RKO (cell line): ENCODE results near the gene THEM5.

Experiments used
- DNase-seq: peaks from one replicate; pipeline ENCODE4 v3.0.0-alpha.2; 2016; ENCODE audit warnings: low spot score

Gene THEM5

DNA sequence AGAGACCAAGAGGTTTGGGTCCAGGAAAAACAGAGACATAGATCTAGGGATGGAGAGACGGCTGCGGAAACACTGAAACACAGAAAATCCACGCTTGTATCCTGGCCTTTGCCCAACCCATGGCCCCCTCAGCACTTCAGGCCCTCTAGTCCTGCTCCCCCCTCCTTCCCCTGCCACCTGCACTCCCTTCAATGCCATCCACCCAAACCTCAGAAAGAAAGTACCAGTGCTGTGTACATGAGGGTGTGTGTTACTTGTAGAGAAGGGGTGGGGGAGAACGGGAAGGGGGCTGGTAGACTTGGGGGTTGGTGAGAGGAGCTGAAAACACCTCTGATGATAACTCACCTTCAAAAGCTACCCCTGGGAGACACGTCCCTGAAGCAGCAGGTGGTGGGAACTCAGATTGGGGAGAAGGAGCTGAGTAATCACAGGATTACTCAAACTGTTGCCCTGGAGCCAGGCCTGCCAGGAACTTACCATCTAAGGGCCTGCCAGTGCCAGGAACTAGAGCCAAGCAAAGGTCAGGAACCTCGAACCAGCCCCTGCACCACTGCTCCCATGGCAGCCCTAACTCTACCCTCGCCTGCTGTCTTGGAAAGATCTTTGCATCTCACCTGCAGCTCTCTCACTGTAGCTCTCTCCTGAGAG lies 33.4 kb downstream of the THEM5 start:
- no peak for DNase-seq

DNA sequence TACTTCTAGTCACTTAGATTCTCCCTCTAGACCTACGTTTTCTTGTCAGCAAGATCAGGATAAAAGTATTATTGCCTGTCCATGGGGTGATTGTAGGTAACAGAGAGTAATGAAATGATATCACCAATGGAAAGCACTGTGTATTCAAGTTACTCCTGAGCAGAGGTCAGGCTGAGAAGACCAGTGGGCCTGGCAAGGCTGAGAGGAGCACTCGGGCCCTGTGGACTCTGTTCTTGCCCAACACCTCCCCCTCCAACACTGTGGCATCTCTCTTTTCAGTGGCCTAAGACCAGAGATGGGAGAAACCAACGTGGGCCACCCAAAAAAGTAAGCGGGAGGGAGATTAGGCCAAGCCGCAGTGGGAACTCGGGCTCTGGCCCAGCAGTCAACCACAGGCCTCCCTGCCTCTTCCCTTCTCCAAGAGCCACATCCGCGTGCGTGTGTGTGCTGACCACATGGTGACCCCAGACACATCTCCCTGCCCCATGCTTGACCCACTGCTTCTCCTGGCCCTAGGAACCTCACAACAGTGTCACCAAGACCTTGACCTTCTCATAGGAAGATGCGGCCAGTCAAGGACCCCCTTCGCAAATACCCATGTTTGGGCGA lies 34.2 kb downstream of the THEM5 start:
- DNase-seq: no peak

GRCh38 chr1:151817353-151817730 lies 36.2 kb downstream of the THEM5 start:
- DNase-seq: no peak

DNA sequence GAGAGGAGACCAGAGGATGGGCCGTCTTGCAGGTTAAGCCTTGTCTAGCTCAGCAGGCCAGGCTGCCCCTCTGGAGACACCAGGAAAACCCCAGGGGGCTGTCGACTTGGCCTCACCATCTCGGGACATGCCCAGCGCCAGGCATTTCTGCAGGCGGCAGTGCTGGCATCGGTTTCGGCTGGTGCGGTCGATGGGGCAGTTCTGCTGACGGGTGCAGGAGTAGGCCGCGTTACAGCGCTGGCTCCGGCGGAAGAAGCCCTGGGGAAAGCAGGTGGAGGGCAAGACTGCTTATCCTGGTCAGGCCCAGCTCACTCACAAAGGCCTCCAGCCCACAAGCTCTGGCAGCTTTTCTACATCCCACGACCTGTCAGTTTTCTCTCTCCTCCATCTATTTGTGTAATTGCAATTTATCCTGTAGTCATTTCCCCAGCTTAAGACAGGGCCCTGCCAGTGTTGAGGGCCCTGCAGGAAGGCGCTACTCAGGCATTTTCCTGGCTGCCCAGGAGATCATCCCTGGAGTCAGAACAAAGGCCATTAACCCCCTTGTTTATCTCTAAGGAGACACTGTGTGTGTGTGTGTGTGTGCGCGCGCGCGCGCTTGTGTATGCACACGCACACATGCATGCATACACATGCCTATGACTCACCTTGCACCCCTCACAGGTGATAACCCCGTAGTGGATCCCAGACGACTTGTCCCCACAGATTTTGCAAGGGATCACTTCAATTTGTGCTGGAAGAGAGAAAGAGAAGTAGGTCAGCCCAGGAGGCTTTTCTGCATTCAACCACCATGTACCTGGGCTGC lies 36.8 kb downstream of the THEM5 start:
- no peak for DNase-seq

DNA sequence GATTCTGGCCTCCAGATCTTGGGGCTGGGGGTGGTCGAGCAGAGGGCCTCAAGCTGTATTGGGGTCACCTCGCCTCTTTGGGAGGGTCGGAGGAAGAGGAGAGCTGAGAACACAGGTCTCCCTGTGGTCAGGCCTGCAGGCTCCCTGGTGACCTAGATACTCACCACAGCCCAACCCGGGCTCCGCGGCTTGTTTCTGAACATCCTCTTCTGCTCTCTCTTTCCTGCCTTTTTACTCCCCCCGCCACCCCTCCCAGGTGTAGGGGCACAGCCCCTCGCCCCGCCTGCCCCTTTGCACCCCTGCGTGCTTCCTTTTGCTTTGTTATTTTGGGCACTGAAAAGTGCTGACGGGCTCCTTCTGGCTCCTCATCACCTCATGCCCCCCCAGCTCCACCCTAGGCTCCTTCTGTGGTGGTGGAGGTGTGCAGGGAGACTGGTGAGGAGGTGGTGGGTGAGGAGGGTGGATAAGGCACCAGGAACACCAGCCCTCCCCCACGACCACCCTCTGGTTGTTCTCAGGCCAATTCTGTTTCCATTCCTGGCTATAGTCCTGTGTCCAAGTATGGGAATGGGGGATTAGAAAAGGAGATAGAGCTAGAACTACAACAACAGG lies 37.7 kb downstream of the THEM5 start:
- DNase-seq: no peak

DNA sequence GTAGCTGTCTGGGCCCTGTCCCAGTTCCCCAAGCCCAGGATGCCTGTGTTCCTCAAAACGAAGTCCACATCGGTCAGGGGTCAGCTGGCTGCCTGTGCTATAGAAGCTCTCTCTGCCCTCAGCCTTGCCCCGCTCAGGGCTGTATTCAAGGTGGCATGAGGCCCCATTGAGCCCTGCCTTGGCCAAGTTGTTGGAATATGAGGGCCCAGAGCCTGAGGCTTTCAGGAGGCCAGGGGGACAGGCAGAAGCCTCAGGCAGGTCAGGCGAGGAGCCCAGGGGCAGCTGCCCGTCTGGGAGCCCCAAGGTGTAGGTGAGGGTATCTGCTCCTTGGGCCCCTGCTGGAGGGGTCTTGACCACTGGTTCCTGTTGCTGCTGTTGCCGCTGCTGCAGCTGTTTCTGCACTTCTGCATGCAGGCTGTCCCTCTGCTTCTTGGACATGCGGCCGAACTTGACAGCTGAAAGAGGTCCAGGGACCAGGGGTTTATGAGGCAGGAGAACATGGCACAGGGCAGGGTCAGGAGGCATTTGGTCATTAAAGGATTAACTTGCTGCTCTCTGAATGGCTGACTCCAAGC lies 38.5 kb downstream of the THEM5 start:
- DNase-seq: no peak

- DNase-seq: no peak
Measured at GRCh38 chr1:151814426-151814825, 39.1 kb downstream of the THEM5 start.

DNA sequence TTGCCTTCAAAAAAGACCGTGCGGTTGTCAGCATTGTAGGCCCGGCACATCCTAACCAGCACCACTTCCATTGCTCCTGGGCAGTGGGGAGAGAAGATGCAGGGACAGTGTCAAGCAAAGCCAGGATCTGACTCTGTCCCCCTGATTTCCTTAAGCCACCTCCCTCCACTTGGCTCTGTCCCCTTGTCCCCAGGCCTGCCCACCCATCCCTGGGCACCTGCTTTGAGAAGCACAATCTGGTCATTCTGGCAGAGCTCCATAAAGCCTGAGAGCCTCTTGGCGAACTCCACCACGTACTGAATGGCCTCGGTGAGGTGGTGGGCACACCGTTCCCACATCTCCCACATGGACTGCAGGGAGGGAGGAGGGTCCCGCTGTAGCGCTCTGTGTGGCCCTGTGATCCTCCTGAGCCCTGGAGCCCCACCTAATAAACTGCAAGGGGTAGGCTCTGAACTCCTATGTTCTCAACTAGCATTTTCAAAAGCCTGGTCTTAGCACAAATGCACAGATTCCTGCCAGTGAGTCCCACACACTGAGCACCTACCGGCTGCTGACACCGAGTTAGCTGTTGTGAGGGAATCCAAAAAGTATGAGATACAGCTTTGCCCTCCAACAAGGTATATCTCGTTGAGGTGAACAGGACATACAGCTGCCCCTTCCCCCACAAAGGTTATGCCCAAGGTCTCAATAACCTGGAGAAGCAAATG lies 40.1 kb downstream of the THEM5 start:
- DNase-seq: no peak

DNA sequence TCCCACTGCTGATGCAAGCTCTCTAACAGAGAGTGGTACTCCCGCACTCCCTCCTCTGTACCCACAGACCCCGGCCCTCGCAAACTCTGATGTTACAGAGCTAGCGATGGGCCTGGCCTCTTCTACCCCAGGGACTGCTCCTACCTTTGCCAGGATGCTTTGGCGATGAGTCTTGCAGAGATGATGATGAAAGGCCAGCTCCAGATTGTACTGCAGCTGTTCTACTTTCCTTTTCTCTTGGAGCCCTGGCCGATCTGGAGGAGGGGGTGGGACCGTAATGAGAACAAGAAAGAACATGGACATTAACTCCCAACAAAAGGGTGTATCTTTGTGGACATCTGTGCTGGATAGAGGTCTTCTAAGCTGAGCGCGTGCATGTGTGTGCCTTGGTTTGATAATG lies 42.3 kb downstream of the THEM5 start:
- DNase-seq: no peak

- no peak for DNase-seq
Measured at GRCh38 chr1:151809985-151810556, 43.4 kb downstream of the THEM5 start.

- DNase-seq: no peak
Measured at GRCh38 chr1:151809290-151809984, 44.1 kb downstream of the THEM5 start.

- no peak for DNase-seq
Measured at GRCh38 chr1:151807766-151808165, 45.7 kb downstream of the THEM5 start.

DNA sequence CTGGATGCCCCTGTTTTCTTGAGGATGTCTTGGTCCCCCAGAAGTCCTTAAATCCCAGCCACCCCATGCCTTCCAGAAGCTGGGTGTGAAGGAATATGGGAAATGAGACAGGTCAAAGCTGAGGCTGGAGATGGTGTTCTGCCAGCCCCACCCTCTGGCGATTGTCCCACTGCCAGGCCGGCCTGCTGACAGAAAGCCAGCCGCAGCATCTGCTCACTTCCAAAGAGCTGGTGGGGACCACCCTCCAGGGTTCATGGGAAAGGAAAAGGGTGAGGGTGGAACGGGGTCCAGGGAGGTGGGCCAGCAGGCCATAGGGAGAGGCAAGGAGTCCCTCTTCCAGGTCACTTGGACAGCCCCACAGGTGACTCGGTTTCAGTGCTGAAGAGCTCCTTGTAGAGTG lies 46.4 kb downstream of the THEM5 start:
- no peak for DNase-seq

DNA sequence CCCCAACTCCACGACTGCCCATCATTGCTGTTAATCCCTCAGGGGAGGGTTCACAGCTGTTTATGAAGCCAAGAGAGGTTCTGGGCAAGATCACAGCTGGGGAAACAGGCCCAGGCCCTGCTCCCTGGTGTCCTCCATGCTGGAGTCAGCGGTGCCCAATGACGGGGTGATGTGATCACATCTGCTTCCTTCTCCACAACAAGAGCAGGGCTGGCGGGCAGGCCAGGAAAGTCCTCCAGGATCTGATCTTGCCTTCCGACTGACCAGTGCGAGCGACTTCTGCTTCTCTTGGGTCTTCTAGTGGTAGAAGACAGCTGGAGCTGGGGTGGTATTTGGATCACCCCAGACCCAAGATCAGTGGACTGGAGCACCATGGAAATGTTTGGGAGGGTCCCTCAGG lies 47.3 kb downstream of the THEM5 start:
- no peak for DNase-seq

GRCh38 chr1:151805066-151805820 lies 48.3 kb downstream of the THEM5 start, which contains the start of gene LINGO4:
Gene LINGO4, minus strand, starts transcription at chr1:151805419. Its CDS starts 2,715 bp downstream, at chr1:151802704.
- no peak for DNase-seq

DNA sequence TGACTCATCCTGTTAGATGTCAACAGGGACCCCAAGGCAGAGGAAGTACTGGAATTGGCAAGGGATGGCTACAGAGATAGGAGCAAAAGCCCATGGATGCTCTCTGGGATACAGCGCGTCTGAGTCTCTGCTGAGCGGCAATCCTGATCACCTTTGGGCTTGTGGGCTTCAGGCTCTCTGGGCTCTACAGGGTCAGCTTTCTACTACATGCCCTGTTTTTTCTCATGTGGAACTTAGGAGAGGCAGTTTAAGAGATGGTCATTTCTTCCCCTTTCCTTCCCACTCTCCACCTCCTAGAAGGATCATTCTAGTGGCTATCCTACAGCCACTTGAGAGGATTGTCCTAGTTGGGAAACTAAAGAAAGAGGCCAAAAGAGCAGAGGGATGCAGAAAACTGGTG lies 49.6 kb downstream of the THEM5 start:
- no peak for DNase-seq

DNA sequence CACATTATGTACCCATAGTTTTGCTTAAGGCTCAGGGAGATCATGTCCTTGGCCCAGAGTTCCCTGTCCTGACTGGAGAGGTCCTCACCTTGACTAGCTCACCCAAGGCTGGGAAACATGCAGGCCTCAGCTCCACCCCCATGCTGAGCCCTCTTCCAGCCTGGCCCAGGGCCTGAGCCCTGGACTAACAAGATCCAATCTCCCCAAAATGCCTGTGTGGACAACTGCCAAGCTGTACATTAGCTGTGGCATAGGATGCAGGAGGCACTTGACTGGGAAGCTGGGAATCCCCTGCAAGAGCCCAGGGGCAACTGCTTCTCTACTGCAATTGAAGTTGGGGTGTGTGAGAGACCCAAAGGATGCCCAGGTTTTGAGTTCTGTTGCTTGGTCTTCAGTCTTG lies 50.3 kb downstream of the THEM5 start:
- no peak for DNase-seq

GRCh38 chr1:151802372-151802771 lies 51.1 kb downstream of the THEM5 start:
- DNase-seq: no peak

DNA sequence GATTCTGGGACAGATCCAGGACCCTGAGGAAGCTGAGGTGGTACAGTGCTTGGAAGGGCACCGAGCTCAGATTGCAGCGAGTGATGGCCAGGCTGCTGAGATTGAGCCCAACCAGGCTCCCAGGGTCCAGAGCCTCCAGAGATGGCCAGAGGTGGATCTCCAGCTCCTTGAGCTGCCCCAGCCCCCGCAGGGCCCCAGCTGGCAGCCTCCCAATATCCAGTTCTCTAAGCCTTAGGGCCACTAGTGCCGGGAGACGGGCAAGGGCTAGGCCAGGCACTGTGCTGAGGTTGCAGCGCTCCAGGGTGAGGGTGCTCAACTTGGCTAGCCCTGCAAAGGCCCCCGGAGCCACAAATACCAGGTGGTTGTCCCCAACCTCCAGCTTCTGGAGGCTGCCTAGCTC lies 51.7 kb downstream of the THEM5 start:
- no peak for DNase-seq

DNA sequence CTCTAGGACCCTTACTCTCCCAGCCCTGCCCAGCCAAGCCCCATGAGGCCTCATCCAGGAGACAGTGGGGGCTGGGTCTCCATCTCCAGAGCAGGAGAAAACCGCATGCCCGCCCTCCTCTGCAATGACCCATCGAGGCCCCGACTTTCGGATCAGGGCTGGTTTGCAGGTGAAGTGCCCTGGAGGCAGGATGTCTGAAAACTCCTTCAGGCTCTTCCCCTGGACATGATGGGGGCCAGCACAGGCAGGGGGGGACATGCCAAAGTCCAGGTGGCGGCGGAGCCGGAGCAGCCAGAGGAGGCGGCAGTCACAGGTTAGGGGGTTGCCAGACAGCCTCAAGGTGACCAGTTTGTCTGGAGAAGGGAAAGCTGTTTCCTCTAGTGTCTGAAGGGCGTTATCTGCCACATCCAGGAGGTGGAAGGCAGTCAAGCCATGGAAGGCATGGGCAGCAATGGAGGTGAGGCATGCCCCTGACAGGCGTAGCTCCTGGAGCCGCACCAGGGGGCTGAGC lies 52.1 kb downstream of the THEM5 start:
- no peak for DNase-seq
